ENCODE data around the gene BABAM2. TPM values are rescaled to one million over a fixed set of nuclear protein-coding genes. Genes with fewer than 3 reads are reported as not detected.

BABAM2 gene
- total RNA-seq, 1 donor from 2014 or later = 37.1 TPM

DNA sequence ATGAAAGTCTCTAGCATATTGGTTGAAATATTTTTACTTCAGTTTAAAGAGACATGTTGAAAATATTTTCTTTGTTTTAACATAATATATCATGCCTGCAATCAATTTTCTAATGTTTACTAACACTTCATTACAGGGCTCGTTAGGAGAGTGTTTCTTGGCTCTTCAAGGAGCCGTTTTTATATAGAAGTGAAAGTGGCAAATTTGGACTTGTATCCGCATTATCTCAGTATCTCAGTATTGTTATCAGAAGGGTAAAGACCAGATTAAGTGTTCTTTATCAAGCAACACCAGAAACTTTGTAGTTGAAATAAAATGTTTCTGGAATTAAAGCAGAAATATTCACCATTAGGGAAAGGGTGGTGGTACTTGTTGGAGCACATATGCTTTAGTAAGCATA, 97.8 kb downstream of the BABAM2 start:
- no peaks in the 10 kb centered on the region for H3K9me3 Mint-ChIP-seq (ENCODE audit: low read depth)
- no peak for DNase-seq (ENCODE audit: low spot score, unreplicated experiment)
- peaks cover 2% of the 10 kb centered on the region for H3K36me3 Mint-ChIP-seq (ENCODE audit: insufficient read depth)
- TF ChIP-seq, protein P1, sequence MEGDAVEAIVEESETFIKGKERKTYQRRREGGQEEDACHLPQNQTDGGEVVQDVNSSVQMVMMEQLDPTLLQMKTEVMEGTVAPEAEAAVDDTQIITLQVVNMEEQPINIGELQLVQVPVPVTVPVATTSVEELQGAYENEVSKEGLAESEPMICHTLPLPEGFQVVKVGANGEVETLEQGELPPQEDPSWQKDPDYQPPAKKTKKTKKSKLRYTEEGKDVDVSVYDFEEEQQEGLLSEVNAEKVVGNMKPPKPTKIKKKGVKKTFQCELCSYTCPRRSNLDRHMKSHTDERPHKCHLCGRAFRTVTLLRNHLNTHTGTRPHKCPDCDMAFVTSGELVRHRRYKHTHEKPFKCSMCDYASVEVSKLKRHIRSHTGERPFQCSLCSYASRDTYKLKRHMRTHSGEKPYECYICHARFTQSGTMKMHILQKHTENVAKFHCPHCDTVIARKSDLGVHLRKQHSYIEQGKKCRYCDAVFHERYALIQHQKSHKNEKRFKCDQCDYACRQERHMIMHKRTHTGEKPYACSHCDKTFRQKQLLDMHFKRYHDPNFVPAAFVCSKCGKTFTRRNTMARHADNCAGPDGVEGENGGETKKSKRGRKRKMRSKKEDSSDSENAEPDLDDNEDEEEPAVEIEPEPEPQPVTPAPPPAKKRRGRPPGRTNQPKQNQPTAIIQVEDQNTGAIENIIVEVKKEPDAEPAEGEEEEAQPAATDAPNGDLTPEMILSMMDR (IDR thresholded peaks at IDR 0.05; ENCODE audit: unreplicated experiment) = no peak
- H3K4me3 Mint-ChIP-seq (ENCODE audit: low read depth) = no peak overlapping the region
- H3K4me1 Mint-ChIP-seq (ENCODE audit: low read depth) = peaks cover 29% of the 10 kb centered on the region
- H3K27ac Mint-ChIP-seq = no peak overlapping the region
- H3K27me3 Mint-ChIP-seq = no peaks in the 10 kb centered on the region

DNA sequence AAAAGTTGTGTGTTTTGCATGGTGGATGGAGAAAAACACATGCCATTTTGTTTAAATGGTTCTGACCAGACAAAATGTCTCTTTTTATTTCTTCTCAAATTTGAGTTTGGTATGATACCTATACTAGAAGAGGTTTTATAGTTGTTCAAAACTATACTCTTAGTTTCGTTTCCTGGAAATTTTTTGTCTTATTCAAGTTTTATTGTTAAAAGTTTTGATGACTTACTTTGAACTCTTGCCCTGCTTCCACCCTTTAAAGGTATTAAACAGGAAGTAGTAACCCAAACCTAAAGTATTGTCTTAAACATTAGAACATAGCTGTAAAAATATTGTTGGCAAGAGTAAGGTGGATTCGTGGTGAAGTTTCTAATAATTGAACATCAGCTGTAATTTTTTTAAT, 98.2 kb downstream of the BABAM2 start:
- TF ChIP-seq, protein P1 (IDR thresholded peaks at IDR 0.05; ENCODE audit: unreplicated experiment) = no peak
- H3K9me3 Mint-ChIP-seq (ENCODE audit: low read depth) = no peaks in the 10 kb centered on the region
- H3K27ac Mint-ChIP-seq = no peak overlapping the region
- no peaks in the 10 kb centered on the region for H3K27me3 Mint-ChIP-seq
- no peak overlapping the region for H3K4me3 Mint-ChIP-seq (ENCODE audit: low read depth)
- no peak for DNase-seq (ENCODE audit: low spot score, unreplicated experiment)
- H3K4me1 Mint-ChIP-seq (ENCODE audit: low read depth) = peaks cover 29% of the 10 kb centered on the region
- peaks cover 2% of the 10 kb centered on the region for H3K36me3 Mint-ChIP-seq (ENCODE audit: insufficient read depth)

DNA sequence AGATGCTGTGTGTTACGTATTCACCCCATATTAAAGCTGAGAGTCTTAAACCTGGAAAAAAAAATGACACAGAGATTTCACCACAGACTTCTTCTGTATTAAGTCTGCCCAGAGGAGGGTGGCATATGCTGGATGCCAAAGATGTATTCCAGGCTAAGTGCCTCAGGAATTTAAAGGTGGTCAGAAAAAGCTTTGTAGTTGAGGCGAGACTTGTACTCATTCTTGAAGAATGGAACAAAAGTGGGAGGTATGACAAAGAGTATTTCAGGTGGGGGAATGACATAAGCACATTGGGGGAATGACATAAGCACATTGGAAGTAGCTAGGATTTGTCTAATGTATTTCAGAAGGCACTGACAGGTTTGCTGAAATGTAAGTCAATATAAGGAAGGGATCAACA, 98.6 kb downstream of the BABAM2 start:
- H3K4me1 Mint-ChIP-seq (ENCODE audit: low read depth) = peaks cover 29% of the 10 kb centered on the region
- no peak for DNase-seq (ENCODE audit: low spot score, unreplicated experiment)
- peaks cover 2% of the 10 kb centered on the region for H3K36me3 Mint-ChIP-seq (ENCODE audit: insufficient read depth)
- H3K9me3 Mint-ChIP-seq (ENCODE audit: low read depth) = no peaks in the 10 kb centered on the region
- H3K4me3 Mint-ChIP-seq (ENCODE audit: low read depth) = no peak overlapping the region
- H3K27me3 Mint-ChIP-seq = no peaks in the 10 kb centered on the region
- TF ChIP-seq, protein P1 (IDR thresholded peaks at IDR 0.05; ENCODE audit: unreplicated experiment) = no peak
- H3K27ac Mint-ChIP-seq = no peak overlapping the region

DNA sequence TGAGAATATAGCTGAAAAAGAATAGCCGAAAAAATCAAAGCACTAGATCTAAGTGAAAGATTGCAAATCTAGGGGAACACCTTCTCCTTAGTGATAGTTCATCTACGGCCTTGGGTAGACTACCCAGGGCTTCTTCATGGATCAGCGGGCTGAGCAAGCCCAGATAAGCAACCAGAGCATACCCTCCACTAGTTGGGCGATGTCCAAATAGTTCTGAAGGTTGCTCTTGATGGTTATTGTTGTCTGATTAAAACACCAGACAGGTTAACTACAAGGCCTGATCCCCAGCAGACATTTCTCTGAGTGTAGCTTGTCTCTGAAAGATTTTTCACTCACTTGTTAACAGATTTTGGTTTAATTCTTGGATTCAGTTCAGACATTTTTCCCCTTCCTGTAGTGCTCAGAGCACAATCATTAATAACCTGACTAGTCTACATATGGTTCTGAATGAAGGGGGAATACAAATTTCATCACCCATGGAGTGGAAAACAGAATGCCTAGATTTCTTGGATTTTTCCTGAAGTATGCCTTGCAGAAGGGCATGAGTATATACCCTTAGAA, 99.6 kb downstream of the BABAM2 start:
- Mint-ChIP-seq H3K9me3 (ENCODE audit: low read depth) (no peaks in the 10 kb centered on the region), H3K27ac (no peak overlapping the region)

DNA sequence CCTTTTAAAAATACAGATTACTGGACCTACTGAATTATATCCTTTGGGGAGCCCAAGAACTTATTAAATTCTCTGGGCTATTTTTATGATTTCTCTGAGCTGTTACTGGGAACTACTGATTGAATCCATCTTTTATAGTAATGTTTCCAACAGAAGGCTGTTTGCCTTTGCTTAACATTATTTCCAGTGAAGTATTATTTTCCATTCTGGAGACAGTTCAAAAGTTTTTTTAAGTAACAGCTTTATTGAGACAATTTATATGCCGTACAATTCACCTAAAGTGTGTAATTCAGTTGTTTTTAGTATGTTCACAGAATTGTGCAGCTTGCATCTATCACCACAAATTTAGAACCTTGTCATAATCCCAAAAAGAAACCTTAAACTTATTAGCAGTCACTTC, 100.6 kb downstream of the BABAM2 start:
- Mint-ChIP-seq H3K4me1 (ENCODE audit: low read depth) (peaks cover 25% of the 10 kb centered on the region), H3K36me3 (ENCODE audit: insufficient read depth) (peaks cover 4% of the 10 kb centered on the region), H3K4me3 (ENCODE audit: low read depth) (no peak overlapping the region), H3K27ac (no peak overlapping the region), H3K27me3 (no peaks in the 10 kb centered on the region), H3K9me3 (ENCODE audit: low read depth) (no peaks in the 10 kb centered on the region)
- DNase-seq (ENCODE audit: low spot score, unreplicated experiment) = no peak
- TF ChIP-seq, protein P1 (IDR thresholded peaks at IDR 0.05; ENCODE audit: unreplicated experiment) = no peak

More for the DNA sequence above, 99.6 kb downstream of the BABAM2 start:
- no peak for DNase-seq (ENCODE audit: low spot score, unreplicated experiment)
- Mint-ChIP-seq H3K36me3 (ENCODE audit: insufficient read depth) (peaks cover 2% of the 10 kb centered on the region), H3K4me1 (ENCODE audit: low read depth) (peaks cover 29% of the 10 kb centered on the region), H3K27me3 (no peaks in the 10 kb centered on the region), H3K4me3 (ENCODE audit: low read depth) (no peak overlapping the region)
- TF ChIP-seq, protein P1 (IDR thresholded peaks at IDR 0.05; ENCODE audit: unreplicated experiment) = no peak

All from progenitor cell of endocrine pancreas (in vitro differentiated cells).